Astrocyte of the hippocampus (primary cell): ENCODE data around the gene RIMS1.
"Not testable (repeated sequence)": the region's sequence is repeated elsewhere in the genome, so short reads cannot be mapped to it uniquely, and the experiment has no call there.

Experiments
- DNase-seq: peaks from one replicate; pipeline ENCODE4 v3.0.0; 2011; ENCODE audit warnings: low read depth, low spot score

RIMS1 gene

GRCh38 chr6:71982389-71982788 lies 96.0 kb downstream of the RIMS1 start:
- no peak for DNase-seq

- no peak for DNase-seq
Observed at GRCh38 chr6:71983131-71983530, 96.8 kb downstream of the RIMS1 start.

GRCh38 chr6:71994705-71995271 lies 108.4 kb downstream of the RIMS1 start:
- DNase-seq: no peak

GRCh38 chr6:71997341-71997740 lies 111.0 kb downstream of the RIMS1 start:
- no peak for DNase-seq

GRCh38 chr6:72002415-72002814 lies 116.1 kb downstream of the RIMS1 start:
- DNase-seq: no peak

- DNase-seq: not testable (repeated sequence)
Observed at GRCh38 chr6:72006591-72006990, 120.2 kb downstream of the RIMS1 start.

GRCh38 chr6:72022830-72023229 lies 136.5 kb downstream of the RIMS1 start:
- DNase-seq: no peak

- peak; percentile 51 for DNase-seq
Observed at GRCh38 chr6:72031471-72031870, 145.1 kb downstream of the RIMS1 start.

GRCh38 chr6:72032086-72032485 lies 145.7 kb downstream of the RIMS1 start:
- peak; percentile 41 for DNase-seq

- DNase-seq: no peak
Observed at GRCh38 chr6:72035486-72035885, 149.1 kb downstream of the RIMS1 start.

GRCh38 chr6:72035966-72036365 lies 149.6 kb downstream of the RIMS1 start:
- no peak for DNase-seq

- no peak for DNase-seq
Observed at GRCh38 chr6:72037006-72037405, 150.7 kb downstream of the RIMS1 start.

GRCh38 chr6:72040111-72040510 lies 153.8 kb downstream of the RIMS1 start:
- no peak for DNase-seq

GRCh38 chr6:72042088-72042487 lies 155.7 kb downstream of the RIMS1 start:
- DNase-seq: no peak

- peak; percentile 62 for DNase-seq
Observed at GRCh38 chr6:72048080-72048479, 161.7 kb downstream of the RIMS1 start.

GRCh38 chr6:72049376-72049775 lies 163.0 kb downstream of the RIMS1 start:
- no peak for DNase-seq

GRCh38 chr6:72061286-72061685 lies 174.9 kb downstream of the RIMS1 start:
- DNase-seq: no peak

GRCh38 chr6:72064399-72064975 lies 178.1 kb downstream of the RIMS1 start:
- DNase-seq: no peak

GRCh38 chr6:72078096-72078495 lies 191.7 kb downstream of the RIMS1 start:
- no peak for DNase-seq

GRCh38 chr6:72080260-72080941 lies 194.1 kb downstream of the RIMS1 start:
- DNase-seq: no peak

- DNase-seq: no peak
Observed at GRCh38 chr6:72081871-72082270, 195.5 kb downstream of the RIMS1 start.

GRCh38 chr6:72083976-72084375 lies 197.6 kb downstream of the RIMS1 start:
- no peak for DNase-seq

GRCh38 chr6:72084992-72085569 lies 198.7 kb downstream of the RIMS1 start:
- peak; percentile 40 for DNase-seq
